H7 (cell line): ENCODE data around the gene CTAG2. TPM values are rescaled to one million over a fixed set of nuclear protein-coding genes. Genes with fewer than 3 reads are reported as not detected.
"Not testable (repeated sequence)": the region's sequence is repeated elsewhere in the genome, so short reads cannot be mapped to it uniquely, and the experiment has no call there.

Experiments used
- DNase-seq: peaks from one replicate; pipeline ENCODE4 v3.0.0; 2012
- H3K27me3 ChIP-seq: 2 replicates; pipeline ENCODE4 v1.6.0; 2011; ENCODE audit warnings: mild to moderate bottlenecking, low read length; ENCODE audit not compliant: control insufficient read depth, insufficient read depth
- H3K36me3 ChIP-seq: replicated peaks from 2 replicates; pipeline ENCODE4 v1.5.1; 2011; ENCODE audit warnings: low read length; ENCODE audit not compliant: control insufficient read depth, insufficient read depth
- H3K4me3 ChIP-seq: 2 replicates; pipeline ENCODE4 v1.5.1; 2011; ENCODE audit warnings: low read depth, mild to moderate bottlenecking, control low read depth, low read length, moderate library complexity; ENCODE audit not compliant: insufficient read depth
- total RNA-seq: library from RNA; depleted of rRNA; stranded (reverse); fragments of >200 nt; shearing (Covaris generic); gene quantifications from 2 replicates; pipeline ENCODE4 v1.2.3, GENCODE V29; 2014; rRNA removed

CTAG2 gene
- total RNA-seq, result not detected in 2 replicates

DNA sequence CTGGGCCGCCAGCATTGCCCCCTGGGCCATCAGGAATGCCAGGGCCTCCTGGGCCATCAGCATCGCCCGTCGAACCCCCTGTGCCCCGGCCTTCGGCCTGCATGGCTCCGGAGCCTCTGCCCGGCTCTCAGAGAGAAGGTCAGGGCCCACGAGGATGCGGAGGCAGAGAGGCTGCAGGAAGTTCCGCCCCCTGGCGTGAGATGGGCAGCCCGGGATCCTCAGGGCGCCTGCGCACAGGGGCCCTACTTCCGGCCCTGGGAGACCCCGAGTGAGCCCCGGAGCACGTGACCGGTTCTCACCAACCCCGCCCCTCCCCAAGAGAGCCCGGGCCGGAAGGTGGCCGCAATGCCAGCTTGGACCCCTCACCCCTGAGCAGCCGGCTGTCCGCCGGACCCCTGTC, at the start of gene CTAG2:
Gene CTAG2, minus strand, starts transcription at position 167 of the 400 bp plus-strand sequence. Its CDS starts 64 bp downstream, at position 103.
- H3K36me3 ChIP-seq, H3K4me3 ChIP-seq, DNase-seq, H3K27me3 ChIP-seq: not testable (repeated sequence)

DNA sequence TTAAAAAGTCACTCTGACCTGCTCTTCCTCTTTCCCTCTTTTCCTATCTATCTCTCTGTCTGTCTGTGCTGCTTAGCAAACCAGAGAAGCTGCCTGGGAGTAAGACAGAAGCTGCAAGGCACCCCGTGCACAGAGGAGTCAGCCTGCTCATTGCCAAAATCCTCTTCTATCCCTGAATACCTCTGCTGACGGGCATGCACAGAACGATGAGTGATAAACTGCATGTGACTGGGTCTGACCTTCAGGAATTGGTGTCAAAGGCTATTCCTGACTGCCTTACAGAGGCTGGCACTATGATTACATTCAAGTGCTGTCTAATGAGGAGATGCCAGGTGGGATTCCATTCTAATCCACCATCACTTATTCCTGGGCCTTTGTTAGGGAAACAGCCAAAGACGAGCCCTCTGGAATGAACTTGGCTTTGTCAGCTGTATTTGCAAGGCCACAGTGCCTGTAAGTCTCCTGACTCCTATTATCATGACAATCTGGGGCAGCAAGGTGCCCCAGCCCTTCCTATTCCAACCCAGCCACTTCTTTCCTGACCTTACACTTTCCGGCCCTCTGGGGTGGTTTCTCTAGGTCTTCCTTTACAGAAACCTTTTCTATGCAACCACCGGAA, 45.4 kb upstream of the CTAG2 start:
- DNase-seq, result peak; percentile 25
- H3K36me3 ChIP-seq, result no peaks in the 10 kb centered on the region
- H3K4me3 ChIP-seq, result no peak overlapping the region
- no peaks in the 10 kb centered on the region for H3K27me3 ChIP-seq

- H3K36me3 ChIP-seq, result no peaks in the 10 kb centered on the region
- H3K4me3 ChIP-seq, result no peak overlapping the region
- H3K27me3 ChIP-seq, result no peaks in the 10 kb centered on the region
- no peak for DNase-seq
Observed at GRCh38 chrX:154696676-154697045, 43.3 kb upstream of the CTAG2 start.

- no peak for DNase-seq
- H3K4me3 ChIP-seq, result no peak overlapping the region
- no peaks in the 10 kb centered on the region for H3K36me3 ChIP-seq
- no peaks in the 10 kb centered on the region for H3K27me3 ChIP-seq
Observed at GRCh38 chrX:154695911-154696675, 42.7 kb upstream of the CTAG2 start.

DNA sequence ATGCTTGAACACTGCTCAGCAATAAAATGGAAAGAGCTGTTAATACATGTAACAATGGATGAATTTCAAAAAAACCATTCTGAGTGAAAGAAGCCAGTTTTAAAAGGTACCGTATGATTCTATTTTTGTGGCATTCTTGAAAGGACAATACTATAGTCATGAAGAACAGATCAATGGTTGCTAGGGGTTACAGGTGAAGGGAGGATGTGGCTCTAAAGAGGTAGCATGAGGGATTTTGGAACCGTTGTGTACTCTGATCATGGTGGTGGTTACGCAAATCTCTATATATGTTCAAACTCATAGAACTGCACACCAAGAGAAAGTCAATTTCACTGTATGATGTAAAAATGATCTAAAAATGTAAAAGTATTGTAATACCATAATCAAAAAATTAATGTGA, 40.0 kb upstream of the CTAG2 start:
- Histone ChIP-seq H3K4me3 (no peak overlapping the region), H3K36me3 (no peaks in the 10 kb centered on the region), H3K27me3 (no peaks in the 10 kb centered on the region)
- DNase-seq, result no peak

GRCh38 chrX:154690438-154690837, 37.1 kb upstream of the CTAG2 start:
- not testable (repeated sequence) for H3K36me3 ChIP-seq, H3K27me3 ChIP-seq, H3K4me3 ChIP-seq, DNase-seq

DNA sequence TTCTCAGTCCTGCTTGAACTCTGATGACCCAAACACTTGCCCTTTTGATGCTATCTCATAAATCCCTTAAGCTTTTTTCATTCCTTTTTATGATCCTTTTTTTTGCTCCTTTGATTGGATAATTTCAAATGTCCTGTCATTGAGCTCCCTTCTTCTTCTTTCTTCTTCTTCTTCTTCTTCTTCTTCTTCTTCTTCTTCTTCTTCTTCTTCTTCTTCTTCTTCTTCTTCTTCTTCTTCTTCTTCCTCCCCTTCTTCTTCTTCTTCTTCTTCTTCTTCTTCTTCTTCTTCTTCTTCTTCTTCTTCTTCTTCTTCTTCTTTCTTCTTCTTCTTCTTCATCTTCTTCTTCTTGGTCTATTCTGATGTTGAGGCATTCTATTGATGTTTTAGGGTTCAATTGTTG, 18.7 kb upstream of the CTAG2 start:
- not testable (repeated sequence) for H3K27me3 ChIP-seq, H3K4me3 ChIP-seq, DNase-seq, H3K36me3 ChIP-seq

- not testable (repeated sequence) for H3K36me3 ChIP-seq, DNase-seq, H3K4me3 ChIP-seq, H3K27me3 ChIP-seq
Observed at GRCh38 chrX:154670848-154671247, 17.5 kb upstream of the CTAG2 start.

- DNase-seq, result no peak
- no peaks in the 10 kb centered on the region for H3K36me3 ChIP-seq
- H3K4me3 ChIP-seq, result no peak overlapping the region
- no peaks in the 10 kb centered on the region for H3K27me3 ChIP-seq
Observed at GRCh38 chrX:154661899-154662298, 8.5 kb upstream of the CTAG2 start.

DNA sequence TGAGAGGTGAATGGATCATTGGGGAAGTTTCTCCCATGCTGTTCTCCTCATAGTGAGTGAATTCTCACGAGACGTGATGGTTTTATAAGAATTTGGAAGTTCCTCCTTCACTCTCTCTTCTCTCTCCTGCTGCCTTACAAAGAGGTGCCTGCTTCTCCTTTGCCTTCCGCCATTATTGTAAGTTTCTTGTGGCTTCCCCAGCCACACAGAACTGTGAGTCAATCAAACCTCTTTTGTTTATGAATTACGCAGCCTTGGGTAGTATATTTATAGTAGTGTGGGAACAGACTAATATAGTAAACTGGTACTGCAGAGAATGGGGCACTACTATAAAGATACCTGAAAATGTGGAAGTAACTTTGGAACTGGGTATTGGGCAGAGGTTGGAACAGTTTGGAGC, 7.8 kb upstream of the CTAG2 start:
- DNase-seq, result no peak
- Histone ChIP-seq H3K4me3 (no peak overlapping the region), H3K36me3 (no peaks in the 10 kb centered on the region), H3K27me3 (no peaks in the 10 kb centered on the region)

- H3K27me3 ChIP-seq, result no peaks in the 10 kb centered on the region
Observed at GRCh38 chrX:154660541-154660940, 7.2 kb upstream of the CTAG2 start.

DNA sequence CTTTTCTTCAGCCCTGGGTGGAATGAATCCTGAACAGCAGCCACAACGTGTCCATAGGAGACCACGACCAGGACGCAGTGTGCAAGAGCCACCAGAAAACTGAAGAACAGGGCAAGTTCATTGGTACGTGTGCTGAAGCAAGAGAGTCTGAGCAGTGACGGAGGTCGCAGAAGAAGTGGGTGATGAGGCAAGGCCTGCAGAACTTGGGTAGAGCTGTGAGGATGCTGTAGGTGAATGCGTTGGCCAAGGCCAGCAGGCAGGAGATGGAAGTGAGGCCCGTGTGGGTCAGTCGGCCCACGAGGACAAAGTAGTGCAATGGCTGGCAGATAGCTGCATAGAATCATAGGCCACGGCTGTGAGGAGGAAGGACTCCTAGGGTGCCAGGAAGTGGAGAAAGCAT, 5.6 kb upstream of the CTAG2 start:
- H3K27me3 ChIP-seq, result no peaks in the 10 kb centered on the region
- DNase-seq, result no peak
- no peaks in the 10 kb centered on the region for H3K36me3 ChIP-seq
- no peak overlapping the region for H3K4me3 ChIP-seq

More at GRCh38 chrX:154660541-154660940, 7.2 kb upstream of the CTAG2 start:
- Histone ChIP-seq H3K36me3 (no peaks in the 10 kb centered on the region), H3K4me3 (no peak overlapping the region)
- DNase-seq, result no peak

DNA sequence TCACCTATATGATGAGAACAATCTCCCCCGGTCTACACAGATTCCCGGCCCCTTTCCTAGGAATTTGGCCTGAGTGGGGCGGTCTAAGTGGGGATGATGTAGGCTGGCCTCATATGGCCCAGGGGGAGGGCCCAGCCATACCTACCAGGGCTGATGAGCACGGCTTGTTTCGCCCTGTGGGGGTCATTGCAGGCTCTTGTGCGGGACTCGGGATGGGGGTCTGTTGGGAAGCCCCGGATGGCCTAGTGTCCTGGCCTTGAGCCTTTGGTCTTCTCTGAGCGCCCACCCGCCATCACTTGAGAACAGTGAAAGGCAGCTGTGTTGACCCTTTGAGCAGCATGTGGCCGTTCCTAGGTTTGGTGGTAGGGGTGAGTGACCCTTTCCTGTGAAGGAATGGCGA, 4.8 kb upstream of the CTAG2 start:
- H3K27me3 ChIP-seq, result no peaks in the 10 kb centered on the region
- peak; percentile 20 for DNase-seq
- no peak overlapping the region for H3K4me3 ChIP-seq
- H3K36me3 ChIP-seq, result no peaks in the 10 kb centered on the region

DNA sequence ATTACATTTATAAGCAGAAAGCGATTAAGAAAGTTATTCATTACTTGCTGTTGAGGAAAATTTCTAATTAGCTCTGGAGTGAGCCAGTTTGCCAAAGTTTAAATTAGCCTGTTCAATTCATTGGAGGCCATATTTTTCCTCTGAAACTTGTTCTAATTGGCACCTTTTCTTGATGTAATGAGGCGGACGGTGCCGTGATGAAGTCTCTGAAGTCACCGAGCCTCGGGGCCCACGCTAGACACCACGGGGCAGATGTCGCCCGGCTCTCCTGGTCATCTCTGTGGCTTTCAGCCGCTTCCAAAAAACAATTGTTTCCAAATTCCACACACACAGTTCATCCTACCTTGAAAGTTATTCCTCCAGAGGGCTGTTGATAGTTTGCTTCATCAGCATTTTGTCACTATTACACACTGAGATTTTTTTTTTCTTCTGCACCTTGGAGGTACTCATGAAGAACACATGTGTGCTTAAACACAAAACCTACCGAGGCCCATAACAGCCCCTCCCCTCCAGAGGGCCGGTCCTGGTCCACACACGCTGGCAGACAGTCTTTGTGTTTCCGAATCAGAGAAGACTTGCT, 3.9 kb upstream of the CTAG2 start:
- H3K36me3 ChIP-seq, result no peaks in the 10 kb centered on the region
- no peaks in the 10 kb centered on the region for H3K27me3 ChIP-seq
- H3K4me3 ChIP-seq, result no peak overlapping the region
- peak; percentile 15 for DNase-seq

DNA sequence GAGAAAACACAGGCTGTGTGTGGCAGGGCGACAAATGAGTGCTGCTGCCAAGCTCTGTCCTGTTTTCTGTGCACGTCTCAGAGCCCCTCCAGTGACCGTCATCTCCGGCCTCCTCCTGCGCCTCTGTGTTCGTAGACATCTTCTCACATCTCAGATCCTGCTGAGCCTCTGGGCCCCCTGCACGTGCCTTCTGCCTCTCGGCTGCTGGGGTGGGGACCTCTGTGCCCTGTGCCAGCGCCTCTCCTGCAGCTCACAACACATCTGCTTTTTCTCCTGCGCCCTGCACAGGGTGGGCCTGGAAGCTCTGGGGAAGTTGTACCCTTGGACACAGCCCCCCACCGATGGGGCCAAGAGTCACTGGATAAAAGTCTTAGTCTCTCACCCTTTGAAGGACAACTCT, 2.4 kb upstream of the CTAG2 start:
- Histone ChIP-seq H3K4me3 (no peak overlapping the region), H3K27me3 (no peaks in the 10 kb centered on the region), H3K36me3 (no peaks in the 10 kb centered on the region)
- no peak for DNase-seq
